HepG2 (cell line): ENCODE results near the gene TMC8. TPM values are rescaled to one million over a fixed set of nuclear protein-coding genes. Genes with fewer than 3 reads are reported as not detected.

Experiments used
- BCL6 ChIP-seq: IDR thresholded peaks from 2 replicates; pipeline ENCODE4 v1.6.1; 2016; ENCODE audit warnings: missing genetic modification reagents, missing compliant biosample characterization
- CEBPZ ChIP-seq: IDR thresholded peaks from 2 replicates; pipeline ENCODE4 v1.6.1; 2012; ENCODE audit warnings: low read length, improper control_type of control experiment
- CREM ChIP-seq, 2 experiments: sonication (generic) in 1 of 2; formaldehyde crosslinking in 1 of 2; IDR thresholded peaks; 2 replicates each; pipeline versions ENCODE4 v1.4.0 to v1.6.1; 2016 to 2020; ENCODE audit warnings: antibody characterized with exemption in 1 of 2, mild to moderate bottlenecking in 1 of 2, missing genetic modification reagents in 1 of 2
- EED ChIP-seq: sonication (generic); formaldehyde crosslinking; IDR thresholded peaks from 2 replicates; pipeline ENCODE4 v1.5.0; 2020; ENCODE audit warnings: mild to moderate bottlenecking, missing genetic modification reagents
- EHMT2 ChIP-seq: fragments of 200-600 bp; sonication (generic); IDR thresholded peaks from 2 replicates; pipeline ENCODE4 v1.7.0; 2017; ENCODE audit warnings: antibody characterized with exemption, low read depth, low read length, borderline replicate concordance
- EZH2 ChIP-seq: conservative IDR thresholded peaks from 2 replicates; pipeline ENCODE4 v1.6.1; 2012; ENCODE audit warnings: mild to moderate bottlenecking, low read depth, low read length, moderate library complexity
- FOSL2 ChIP-seq: sonication (generic); formaldehyde crosslinking; IDR thresholded peaks from 2 replicates; pipeline ENCODE4 v1.4.0; 2020; ENCODE audit warnings: missing genetic modification reagents
- ISX ChIP-seq: sonication (generic); formaldehyde crosslinking; conservative IDR thresholded peaks from 2 replicates; pipeline ENCODE4 v1.5.0; 2020; ENCODE audit warnings: missing genetic modification reagents
- KMT2B ChIP-seq: IDR thresholded peaks from 2 replicates; pipeline ENCODE4 v1.6.1; 2016; ENCODE audit warnings: missing genetic modification reagents, missing compliant biosample characterization
- MATR3 ChIP-seq: sonication (generic); formaldehyde crosslinking; IDR thresholded peaks from 2 replicates; pipeline ENCODE4 v1.4.0; 2020; ENCODE audit warnings: missing genetic modification reagents
- MTF1 ChIP-seq: sonication (generic); formaldehyde crosslinking; IDR thresholded peaks from 2 replicates; pipeline ENCODE4 v1.5.0; 2020; ENCODE audit warnings: missing genetic modification reagents
- PAF1 ChIP-seq: IDR thresholded peaks from 2 replicates; pipeline ENCODE4 v1.6.1; 2016; ENCODE audit warnings: missing genetic modification reagents, missing compliant biosample characterization
- POLR2A ChIP-seq, 2 experiments: IDR thresholded peaks; 2 replicates each; pipeline ENCODE4 v1.6.1; 2011; ENCODE audit warnings: low read depth in 2 of 2, low read length in 2 of 2, mild to moderate bottlenecking in 1 of 2, moderate library complexity in 1 of 2; ENCODE audit not compliant: insufficient read depth in 1 of 2
- SMAD3 ChIP-seq: sonication (generic); formaldehyde crosslinking; IDR thresholded peaks from 2 replicates; pipeline ENCODE4 v1.4.0; 2020; ENCODE audit warnings: missing genetic modification reagents
- TRIM22 ChIP-seq: fragments of 450-650 bp; IDR thresholded peaks from 2 replicates; pipeline ENCODE4 v1.6.1; 2017
- UBTF ChIP-seq: sonication (generic); formaldehyde crosslinking; IDR thresholded peaks from 2 replicates; pipeline ENCODE4 v1.4.0; 2020; ENCODE audit warnings: mild to moderate bottlenecking, missing genetic modification reagents
- ZNF234 ChIP-seq: sonication (generic); formaldehyde crosslinking; conservative IDR thresholded peaks from 2 replicates; pipeline ENCODE4 v1.5.1; 2020; ENCODE audit warnings: mild to moderate bottlenecking, missing genetic modification reagents
- ZNF468 ChIP-seq: sonication (generic); formaldehyde crosslinking; IDR thresholded peaks from 2 replicates; pipeline ENCODE4 v1.8.0; 2022; ENCODE audit warnings: mild to moderate bottlenecking, moderate library complexity, missing genetic modification reagents
- ZNF496 ChIP-seq: sonication (generic); formaldehyde crosslinking; IDR thresholded peaks from 2 replicates; pipeline ENCODE4 v1.8.1; 2023; ENCODE audit warnings: mild to moderate bottlenecking, moderate library complexity, missing genetic modification reagents; ENCODE audit not compliant: insufficient replicate concordance
- ZNF510 ChIP-seq: sonication (generic); formaldehyde crosslinking; IDR thresholded peaks from 2 replicates; pipeline ENCODE4 v1.4.0; 2020; ENCODE audit warnings: low read depth, mild to moderate bottlenecking, missing genetic modification reagents
- ZNF562 ChIP-seq: sonication (generic); formaldehyde crosslinking; IDR thresholded peaks from 2 replicates; pipeline ENCODE4 v1.8.0; 2022; ENCODE audit warnings: missing genetic modification reagents, borderline replicate concordance
- ZNF670 ChIP-seq: sonication (generic); formaldehyde crosslinking; IDR thresholded peaks from 2 replicates; pipeline ENCODE4 v1.8.0; 2022; ENCODE audit warnings: mild to moderate bottlenecking, missing genetic modification reagents, borderline replicate concordance
- ZNF709 ChIP-seq: sonication (generic); formaldehyde crosslinking; IDR thresholded peaks from 2 replicates; pipeline ENCODE4 v1.5.0; 2020; ENCODE audit warnings: mild to moderate bottlenecking, missing genetic modification reagents
- polyA plus RNA-seq, 8 experiments: library from polyadenylated mRNA; depleted of rRNA in 3 of 8; stranded (reverse) in 7 of 8; unstranded in 1 of 8; fragments of >200 nt; fragmentation: Illumina TruSeq in 4 of 8; extraction: Trizol in 4 of 8; gene quantifications; 2 replicates each; pipeline versions ENCODE4 v1.2.1 to v1.2.3, GENCODE V29; 2011 to 2016; ENCODE audit warnings: low read depth in 4 of 8, missing spikeins in 1 of 8, mixed read lengths in 1 of 8; ENCODE audit not compliant: insufficient read depth in 1 of 8
- total RNA-seq, 5 experiments: library from RNA; depleted of rRNA; stranded (reverse); fragments of >200 nt; fragmentation: Illumina TruSeq; extraction: Trizol; gene quantifications; 2 replicates each; pipeline ENCODE4 v1.2.3, GENCODE V29; 2016; ENCODE audit warnings: low read depth in 1 of 5

TMC8 gene
- total and polyA plus RNA-seq, 2 of the 13 experiments (the other 11 are each of a cell fraction or from before 2014, with no cell fraction given): 0.53 to 7.8 TPM

DNA sequence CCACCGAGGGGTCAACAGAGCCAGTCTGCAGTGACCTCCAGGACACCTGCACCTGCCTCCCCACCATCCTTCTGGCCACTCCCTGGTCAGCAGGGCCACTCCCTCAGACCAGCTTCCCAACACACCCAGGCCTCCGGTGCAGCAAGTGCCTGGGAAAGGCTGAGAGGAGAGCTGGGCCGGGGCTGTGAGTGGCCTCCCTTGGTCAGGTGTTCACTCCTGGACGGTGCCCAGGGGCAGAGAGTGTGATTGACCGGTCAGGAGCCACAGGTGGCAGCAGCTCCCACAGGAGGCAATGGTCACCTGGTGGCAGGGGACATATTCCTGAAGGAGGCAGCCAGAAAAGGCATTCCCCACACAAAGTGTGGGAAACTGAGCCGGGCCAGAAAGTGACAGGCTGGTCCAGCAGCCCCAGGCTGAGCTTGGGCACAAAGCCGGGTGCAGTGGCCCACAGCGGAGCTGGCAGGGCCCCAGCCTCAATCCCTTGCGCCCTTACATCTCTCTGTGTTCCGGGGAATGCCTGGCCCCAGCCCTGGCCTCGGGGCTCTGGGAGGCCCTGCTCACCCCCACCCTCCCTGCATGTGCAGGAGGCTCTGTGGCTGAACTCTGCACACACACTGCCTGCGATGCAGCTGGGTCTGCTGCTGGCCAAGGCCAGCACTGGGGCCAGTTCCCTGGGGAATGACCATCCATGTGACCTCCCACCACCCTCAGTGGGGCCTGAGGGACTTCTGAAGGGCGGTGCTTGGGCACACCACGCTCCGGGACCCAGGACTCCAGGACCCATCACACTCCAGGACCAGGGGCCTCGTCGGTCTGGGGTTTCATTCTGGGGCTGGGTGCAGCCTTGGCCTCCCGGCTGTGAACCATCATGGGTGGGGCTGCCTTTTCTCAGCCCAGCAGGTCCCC is 14.4 kb downstream of the TMC8 start (continued):
- TF ChIP-seq EED (CRISPR knock-in tag) (peak; percentile 87), FOSL2 (CRISPR knock-in tag) (no peak), POLR2A (IDR thresholded peaks at IDR 0.05; ENCODE audit: insufficient read depth in 1 of 2, low read depth in 2 of 2, low read length in 2 of 2) (no peak), TRIM22 (no peak), PAF1 (no peak), ZNF510 (CRISPR knock-in tag) (no peak), BCL6 (peak; percentile 59; the same call in 1 of the 2 replicates), ZNF234 (CRISPR knock-in tag) (no peak), MATR3 (CRISPR knock-in tag) (no peak), SMAD3 (CRISPR knock-in tag) (no peak), EHMT2 (no peak), CEBPZ (no peak), EZH2 (no peak), ZNF496 (no peak), ISX (CRISPR knock-in tag) (0 out of 2 replicates have a peak, but pooled peaks have one; percentile 56), MTF1 (CRISPR knock-in tag) (no peak), ZNF709 (CRISPR knock-in tag) (peak; percentile 43; the same call in 1 of the 2 replicates), CREM (IDR thresholded peaks at IDR 0.05) (no peak), CREM (CRISPR knock-in tag; IDR thresholded peaks at IDR 0.05) (no peak), ZNF562 (CRISPR knock-in tag) (no peak), ZNF670 (CRISPR knock-in tag) (no peak), KMT2B (CRISPR knock-in tag) (0 out of 2 replicates have a peak, but pooled peaks have one; percentile 27), UBTF (CRISPR knock-in tag) (peak; percentile 75), ZNF468 (CRISPR knock-in tag) (no peak)
